CD4-positive, alpha-beta T cell treated with Interferon alpha-2 for 1 hour (primary cell): ENCODE data around the gene PCSK4.

ENCODE experiments used
- DNase-seq, 2 donors: peaks; one replicate each; pipeline ENCODE4 v3.0.0-alpha.2; 2020 to 2022

Gene PCSK4

GRCh38 chr19:1435378-1435989 lies 54.7 kb downstream of the PCSK4 start:
- DNase-seq, result no peak

DNA sequence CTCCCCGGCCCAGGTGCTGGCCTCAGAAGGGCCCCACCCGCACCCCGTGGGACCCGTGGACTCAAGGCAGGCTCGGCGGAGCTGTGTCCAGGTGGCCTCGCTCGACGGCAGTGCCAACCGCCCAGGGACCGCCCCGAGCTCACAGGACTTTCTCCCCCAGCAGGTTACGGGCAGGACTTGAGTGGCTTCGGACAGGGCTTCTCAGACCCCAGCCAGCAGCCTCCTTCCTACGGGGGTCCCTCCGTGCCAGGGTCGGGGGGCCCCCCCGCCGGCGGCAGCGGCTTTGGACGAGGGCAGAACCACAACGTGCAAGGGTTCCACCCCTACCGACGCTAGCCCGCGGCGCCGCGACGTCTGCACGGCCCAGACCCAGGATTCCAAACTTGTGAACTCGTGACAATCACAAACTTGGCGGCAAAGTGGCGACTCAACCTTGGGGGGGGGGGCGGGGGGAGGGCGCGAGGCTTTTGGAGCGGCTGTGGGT lies 55.5 kb downstream of the PCSK4 start:
- DNase-seq, result no peak

GRCh38 chr19:1434040-1434366 lies 56.1 kb downstream of the PCSK4 start:
- DNase-seq, result no peak

GRCh38 chr19:1433119-1434039 lies 56.8 kb downstream of the PCSK4 start:
- no peak for DNase-seq

DNA sequence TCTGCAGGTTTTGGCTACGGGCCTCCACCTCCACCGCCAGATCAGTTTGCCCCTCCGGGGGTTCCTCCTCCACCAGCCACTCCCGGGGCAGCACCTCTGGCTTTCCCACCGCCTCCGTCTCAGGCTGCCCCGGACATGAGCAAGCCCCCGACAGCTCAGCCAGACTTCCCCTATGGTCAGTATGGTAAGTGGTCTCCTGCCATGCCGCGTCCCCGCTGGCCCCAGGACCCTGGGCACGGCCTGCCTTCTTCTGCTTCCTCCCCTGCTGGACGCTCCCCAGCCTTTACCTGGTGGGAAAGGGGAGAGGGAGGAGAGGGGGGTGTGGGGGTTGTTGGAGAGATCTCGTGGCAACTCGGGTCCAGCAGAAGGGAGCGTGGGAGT lies 57.7 kb downstream of the PCSK4 start:
- DNase-seq, result no peak

GRCh38 chr19:1431759-1432506 lies 58.2 kb downstream of the PCSK4 start:
- no peak for DNase-seq
